Panc1 (cell line): ENCODE measurements around the gene COQ8B. TPM values are rescaled to one million over a fixed set of nuclear protein-coding genes. Genes with fewer than 3 reads are reported as not detected.
A peak's percentile ranks its signal among the peaks of the same experiment; 100 is the strongest.

Experiments used
- ATAC-seq: fragments of 200-7000 bp; cut with Tn5 transposase; 2 replicates; pipeline ENCODE4 v1.9.1; 2020; ENCODE audit warnings: mild to moderate bottlenecking, moderate library complexity
- BruUV-seq: library from RNA; stranded (reverse); fragments of 400-500 nt; replicated peaks from 2 replicates; lab custom pipeline; 2021; lab: Mats Ljungman, UMichigan
- CTCF ChIA-PET: fragments of 300-600 bp; sonication (Branson Sonifier 250); formaldehyde crosslinking; loops from one replicate; lab custom pipeline; 2022; ENCODE audit warnings: antibody characterized with exemption; lab: Charles Lee
- POLR2A ChIA-PET: fragments of 300-600 bp; sonication (Branson Sonifier 250); formaldehyde crosslinking; loops from one replicate; lab custom pipeline; 2022; ENCODE audit warnings: antibody characterized with exemption; lab: Charles Lee
- DNase-seq: peaks from one replicate; pipeline ENCODE4 v3.0.0-alpha.2; 2010; ENCODE audit warnings: low read depth, low spot score
- H3K27ac ChIP-seq: 2 replicates; pipeline ENCODE4 v1.5.1; 2011; ENCODE audit warnings: mild to moderate bottlenecking, low read length, inconsistent platforms
- H3K27me3 ChIP-seq: fragments of 200-500 bp; sonication (Bioruptor generic); 2 replicates; pipeline ENCODE4 v1.6.0; 2014; ENCODE audit warnings: low read length, inconsistent platforms; ENCODE audit not compliant: control insufficient read depth, insufficient read depth
- H3K36me3 ChIP-seq: fragments of 200-500 bp; sonication (Bioruptor generic); 2 replicates; pipeline ENCODE4 v1.5.1; 2014; ENCODE audit warnings: inconsistent platforms, mild to moderate bottlenecking, low read length, moderate library complexity; ENCODE audit not compliant: control insufficient read depth, insufficient read depth
- H3K4me1 ChIP-seq: 2 replicates; pipeline ENCODE4 v1.5.1; 2011; ENCODE audit warnings: inconsistent platforms, mild to moderate bottlenecking, low read length, moderate library complexity; ENCODE audit not compliant: control insufficient read depth, insufficient read depth
- H3K4me3 ChIP-seq, 2 experiments: 2 replicates each; pipeline ENCODE4 v1.5.1; 2011 to 2012; ENCODE audit warnings: low read depth in 2 of 2, low read length in 2 of 2, mild to moderate bottlenecking in 2 of 2, inconsistent platforms in 1 of 2, moderate library complexity in 1 of 2
- H3K9me3 ChIP-seq: fragments of 200-500 bp; sonication (Bioruptor generic); 2 replicates; pipeline ENCODE4 v1.5.1; 2014; ENCODE audit warnings: low read depth, mild to moderate bottlenecking, inconsistent platforms, low read length, moderate library complexity; ENCODE audit not compliant: control insufficient read depth, insufficient read depth
- POLR2AphosphoS5 ChIP-seq: IDR thresholded peaks from 2 replicates; pipeline ENCODE4 v1.6.1; 2012; ENCODE audit warnings: mild to moderate bottlenecking, low read depth, low read length, moderate library complexity
- REST ChIP-seq, 2 experiments: IDR thresholded peaks; 2 replicates each; pipeline ENCODE4 v1.6.1; 2011 to 2012; ENCODE audit warnings: low read depth in 2 of 2, control low read depth in 1 of 2, low read length in 1 of 2, mild to moderate bottlenecking in 1 of 2, moderate library complexity in 1 of 2; ENCODE audit not compliant: insufficient read depth in 1 of 2
- SIN3A ChIP-seq: IDR thresholded peaks from 2 replicates; pipeline ENCODE4 v1.6.1; 2012; ENCODE audit warnings: low read depth, mild to moderate bottlenecking, low read length, moderate library complexity, borderline replicate concordance; ENCODE audit not compliant: insufficient read depth
- TCF7L2 ChIP-seq: IDR thresholded peaks from 2 replicates; pipeline ENCODE4 v1.6.1; 2011; ENCODE audit warnings: mild to moderate bottlenecking, low read depth, low read length, inconsistent platforms
- in situ Hi-C: cut with HindIII; loops from 2 replicates; pipeline ENCODE4 v1.10.0; 2016; ENCODE audit warnings: low sequenced_read_pairs, low pct_unique_long_range_greater_than_20kb
- intact Hi-C: fragments of 100-400 bp; cut with micrococcal nuclease; formaldehyde crosslinking; loops from one replicate; pipeline ENCODE4 v1.10.0; 2022; ENCODE audit not compliant: unreplicated experiment
- total RNA-seq: library from RNA; stranded (reverse); gene quantifications from one replicate; pipeline ENCODE4 v1.2.1, GENCODE V29; 2021; ENCODE audit not compliant: unreplicated experiment
- TF ChIP-seq, protein P1 (sequence below): fragments of 450-650 bp; IDR thresholded peaks from 2 replicates; pipeline ENCODE4 v1.5.1; 2017; ENCODE audit warnings: mild to moderate bottlenecking

The COQ8B gene
- total RNA-seq, 1 experiment from 2014 or later, result 15.6 TPM

GRCh38 chr19:40717880-40718773, 1.4 kb upstream of the COQ8B start:
- BruUV-seq, result TSS peak; percentile 75
- H3K27me3 ChIP-seq, result no peaks in the 10 kb centered on the region
- peaks cover 3% of the 10 kb centered on the region; the same call in 1 of the 2 replicates for H3K36me3 ChIP-seq
- POLR2A ChIA-PET, result no interaction called here
- in situ Hi-C loops, result no loop called here
- TF ChIP-seq REST (IDR thresholded peaks at IDR 0.05; ENCODE audit: insufficient read depth in 1 of 2, low read depth in 2 of 2, low read length in 1 of 2) (no peak), TCF7L2 (no peak), SIN3A (no peak), POLR2AphosphoS5 (no peak)
- TF ChIP-seq, protein P1, sequence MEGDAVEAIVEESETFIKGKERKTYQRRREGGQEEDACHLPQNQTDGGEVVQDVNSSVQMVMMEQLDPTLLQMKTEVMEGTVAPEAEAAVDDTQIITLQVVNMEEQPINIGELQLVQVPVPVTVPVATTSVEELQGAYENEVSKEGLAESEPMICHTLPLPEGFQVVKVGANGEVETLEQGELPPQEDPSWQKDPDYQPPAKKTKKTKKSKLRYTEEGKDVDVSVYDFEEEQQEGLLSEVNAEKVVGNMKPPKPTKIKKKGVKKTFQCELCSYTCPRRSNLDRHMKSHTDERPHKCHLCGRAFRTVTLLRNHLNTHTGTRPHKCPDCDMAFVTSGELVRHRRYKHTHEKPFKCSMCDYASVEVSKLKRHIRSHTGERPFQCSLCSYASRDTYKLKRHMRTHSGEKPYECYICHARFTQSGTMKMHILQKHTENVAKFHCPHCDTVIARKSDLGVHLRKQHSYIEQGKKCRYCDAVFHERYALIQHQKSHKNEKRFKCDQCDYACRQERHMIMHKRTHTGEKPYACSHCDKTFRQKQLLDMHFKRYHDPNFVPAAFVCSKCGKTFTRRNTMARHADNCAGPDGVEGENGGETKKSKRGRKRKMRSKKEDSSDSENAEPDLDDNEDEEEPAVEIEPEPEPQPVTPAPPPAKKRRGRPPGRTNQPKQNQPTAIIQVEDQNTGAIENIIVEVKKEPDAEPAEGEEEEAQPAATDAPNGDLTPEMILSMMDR, result no peak
- peak overlapping the region; percentile 86 for H3K27ac ChIP-seq
- peak overlapping the region; percentile 65 to 77 for H3K4me3 ChIP-seq
- intact Hi-C loops, result no loop called here
- no peaks in the 10 kb centered on the region for H3K9me3 ChIP-seq
- DNase-seq, result no peak
- CTCF ChIA-PET, result no interaction called here
- peaks cover 11% of the 10 kb centered on the region for H3K4me1 ChIP-seq
- no peak for ATAC-seq

DNA sequence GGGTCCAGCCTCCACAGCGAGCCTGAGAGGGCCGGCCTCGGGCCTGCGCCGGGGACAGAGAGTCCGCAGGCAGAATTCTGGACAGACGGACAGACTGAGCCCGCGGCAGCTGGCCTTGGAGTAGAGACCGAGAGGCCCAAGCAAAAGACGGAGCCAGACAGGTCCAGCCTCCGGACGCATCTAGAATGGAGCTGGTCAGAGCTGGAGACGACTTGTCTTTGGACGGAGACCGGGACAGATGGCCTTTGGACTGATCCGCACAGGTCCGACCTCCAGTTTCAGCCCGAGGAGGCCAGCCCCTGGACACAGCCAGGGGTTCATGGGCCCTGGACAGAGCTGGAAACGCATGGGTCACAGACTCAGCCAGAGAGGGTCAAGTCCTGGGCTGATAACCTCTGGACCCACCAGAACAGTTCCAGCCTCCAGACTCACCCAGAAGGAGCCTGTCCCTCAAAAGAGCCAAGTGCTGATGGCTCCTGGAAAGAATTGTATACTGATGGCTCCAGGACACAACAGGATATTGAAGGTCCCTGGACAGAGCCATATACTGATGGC, 716 bp upstream of the COQ8B start:
- Histone ChIP-seq H3K4me3 (peak overlapping the region; percentile 65 to 77), H3K4me1 (peaks cover 11% of the 10 kb centered on the region), H3K27ac (peak overlapping the region; percentile 86), H3K36me3 (peaks cover 3% of the 10 kb centered on the region; the same call in 1 of the 2 replicates), H3K27me3 (no peaks in the 10 kb centered on the region), H3K9me3 (no peaks in the 10 kb centered on the region)
- ChIA-PET CTCF (no interaction called here), POLR2A (no interaction called here)
- ATAC-seq (no peak; the same call in 1 of the 2 replicates), DNase-seq (no peak)
- no peak for TF ChIP-seq POLR2AphosphoS5
- no TSS peak for BruUV-seq
- in situ Hi-C loops (no loop called here), intact Hi-C loops (no loop called here)
